HUES48 (cell line): ENCODE results near the gene SLC35F4.

Experiments
- H3K27ac ChIP-seq: one replicate; pipeline ENCODE4 v1.7.0; 2013; ENCODE audit warnings: low read depth, low read length, inconsistent platforms
- H3K27me3 ChIP-seq: 2 replicates; pipeline ENCODE4 v1.6.1; 2013; ENCODE audit warnings: mild to moderate bottlenecking, low read length; ENCODE audit not compliant: control insufficient read depth, insufficient read depth
- H3K36me3 ChIP-seq: 2 replicates; pipeline ENCODE4 v1.6.1; 2013; ENCODE audit warnings: low read length; ENCODE audit not compliant: control insufficient read depth, insufficient read depth
- H3K4me1 ChIP-seq: 2 replicates; pipeline ENCODE4 v1.6.1; 2013; ENCODE audit warnings: mild to moderate bottlenecking, low read length; ENCODE audit not compliant: control insufficient read depth, insufficient read depth
- H3K4me3 ChIP-seq: 2 replicates; pipeline ENCODE4 v1.5.1; 2013; ENCODE audit warnings: mild to moderate bottlenecking, low read depth, low read length
- H3K9ac ChIP-seq: 2 replicates; pipeline ENCODE4 v1.6.1; 2013; ENCODE audit warnings: mild to moderate bottlenecking, low read depth, low read length, moderate library complexity
- H3K9me3 ChIP-seq: 2 replicates; pipeline ENCODE4 v1.6.1; 2013; ENCODE audit warnings: low read length; ENCODE audit not compliant: control insufficient read depth, insufficient read depth

The SLC35F4 gene

DNA sequence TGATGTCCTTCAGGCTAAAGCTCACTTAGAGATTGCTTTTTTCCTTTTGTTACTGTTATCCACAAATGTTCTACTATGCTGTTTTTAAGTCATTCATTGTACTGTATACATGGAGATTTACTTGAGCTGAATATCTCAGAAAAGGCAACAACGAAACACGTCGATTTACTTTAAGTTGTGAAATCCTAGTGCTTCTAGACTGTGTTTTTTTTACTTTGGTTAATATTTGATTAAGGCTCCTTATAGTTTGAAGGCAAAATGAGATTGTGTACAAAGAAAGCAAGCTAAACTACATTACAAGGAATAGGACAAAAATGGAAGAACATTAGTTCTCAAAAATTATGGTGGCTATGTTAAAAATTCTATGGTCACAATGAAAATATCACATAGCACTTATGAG lies 114.5 kb downstream of the SLC35F4 start:
- Histone ChIP-seq H3K4me1 (no peaks in the 10 kb centered on the region), H3K36me3 (no peaks in the 10 kb centered on the region), H3K9me3 (no peaks in the 10 kb centered on the region), H3K27ac (no peak overlapping the region), H3K9ac (no peak overlapping the region), H3K27me3 (no peaks in the 10 kb centered on the region), H3K4me3 (no peak overlapping the region)

DNA sequence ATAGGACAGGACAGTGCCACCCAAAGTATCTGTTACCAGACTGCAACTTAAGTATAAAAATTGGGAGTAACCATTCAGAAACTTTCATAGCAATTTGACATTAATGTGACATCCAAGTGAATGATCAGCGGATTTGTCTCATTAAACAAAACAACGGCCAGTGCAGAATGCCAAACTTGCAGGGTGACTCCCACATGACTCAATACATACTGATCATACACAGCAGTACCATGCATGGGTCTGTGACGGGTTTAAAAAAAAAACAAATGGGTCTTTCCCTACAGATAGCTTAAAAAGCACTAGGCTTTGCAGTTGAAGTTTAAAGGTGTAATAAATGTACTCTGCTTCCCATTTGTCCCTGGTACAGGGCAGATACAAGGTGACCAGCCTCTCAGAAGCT lies 116.6 kb downstream of the SLC35F4 start:
- no peak overlapping the region for H3K27ac ChIP-seq
- H3K9ac ChIP-seq: no peak overlapping the region
- no peaks in the 10 kb centered on the region for H3K4me1 ChIP-seq
- H3K27me3 ChIP-seq: no peaks in the 10 kb centered on the region
- no peaks in the 10 kb centered on the region for H3K36me3 ChIP-seq
- H3K9me3 ChIP-seq: no peaks in the 10 kb centered on the region
- H3K4me3 ChIP-seq: no peak overlapping the region

DNA sequence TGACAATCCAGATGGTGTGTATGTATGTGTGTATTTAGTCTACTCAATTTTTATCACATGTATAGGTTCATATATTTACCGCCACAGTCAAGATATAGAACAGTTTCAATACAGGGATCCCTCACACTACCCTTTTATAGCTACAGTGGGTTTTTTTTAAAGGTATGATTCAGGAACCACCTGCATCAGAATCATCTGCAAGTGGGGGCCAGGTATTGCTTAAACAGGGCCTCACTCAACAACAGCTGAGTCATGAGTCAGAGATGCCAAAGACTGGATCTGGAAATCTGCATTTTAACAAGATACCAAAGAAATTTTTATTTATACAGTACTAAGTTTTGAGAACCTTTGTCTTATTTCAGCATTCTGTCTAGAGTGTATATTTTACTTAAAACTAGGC lies 117.6 kb downstream of the SLC35F4 start:
- no peaks in the 10 kb centered on the region for H3K4me1 ChIP-seq

DNA sequence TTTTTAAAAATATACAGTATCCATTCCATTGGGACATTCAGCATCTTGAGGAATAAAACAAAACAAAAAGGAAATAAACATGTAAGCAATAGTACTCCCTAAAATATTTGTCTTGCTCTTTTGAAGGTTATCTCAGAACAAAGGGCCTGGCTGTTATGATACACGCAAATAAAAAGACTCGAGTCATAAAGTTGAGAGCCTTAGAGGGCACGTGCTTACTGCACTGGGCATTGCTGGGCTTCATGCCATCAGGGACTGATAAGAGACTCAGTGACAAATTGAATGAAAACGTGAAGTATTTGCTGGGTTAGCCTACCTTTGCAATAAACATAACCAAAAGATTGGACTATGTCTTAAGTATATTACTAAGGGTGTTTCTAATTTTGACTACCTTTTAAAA lies 118.9 kb downstream of the SLC35F4 start:
- no peaks in the 10 kb centered on the region for H3K9me3 ChIP-seq
- H3K27me3 ChIP-seq: no peaks in the 10 kb centered on the region
- no peak overlapping the region for H3K9ac ChIP-seq
- H3K4me3 ChIP-seq: no peak overlapping the region
- no peaks in the 10 kb centered on the region for H3K36me3 ChIP-seq
- H3K4me1 ChIP-seq: no peaks in the 10 kb centered on the region
- no peak overlapping the region for H3K27ac ChIP-seq

More for the DNA sequence above, 117.6 kb downstream of the SLC35F4 start:
- Histone ChIP-seq H3K9ac (no peak overlapping the region), H3K9me3 (no peaks in the 10 kb centered on the region), H3K27ac (no peak overlapping the region), H3K36me3 (no peaks in the 10 kb centered on the region), H3K4me3 (no peak overlapping the region), H3K27me3 (no peaks in the 10 kb centered on the region)

DNA sequence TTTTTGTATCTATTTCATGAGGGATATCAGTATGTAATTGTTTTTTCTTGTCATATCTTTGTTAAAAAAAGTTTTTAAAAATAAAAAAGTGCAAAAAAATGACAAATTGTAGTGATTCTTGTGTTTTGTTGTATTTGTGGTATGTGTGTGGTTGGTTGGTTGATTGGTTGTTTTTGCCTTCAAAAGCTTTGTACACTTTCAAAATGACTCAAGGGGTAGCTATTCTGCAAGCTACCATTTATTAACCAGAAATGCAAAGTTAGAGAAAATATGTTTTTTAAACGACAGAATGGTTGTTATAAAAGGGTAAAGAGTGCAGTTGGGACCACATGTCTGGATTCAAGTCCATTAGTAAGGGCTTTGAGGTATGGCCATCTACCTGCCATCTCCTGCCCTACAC lies 119.3 kb downstream of the SLC35F4 start:
- Histone ChIP-seq H3K27me3 (no peaks in the 10 kb centered on the region), H3K4me3 (no peak overlapping the region), H3K4me1 (no peaks in the 10 kb centered on the region), H3K9ac (no peak overlapping the region), H3K27ac (no peak overlapping the region), H3K9me3 (no peaks in the 10 kb centered on the region), H3K36me3 (no peaks in the 10 kb centered on the region)

DNA sequence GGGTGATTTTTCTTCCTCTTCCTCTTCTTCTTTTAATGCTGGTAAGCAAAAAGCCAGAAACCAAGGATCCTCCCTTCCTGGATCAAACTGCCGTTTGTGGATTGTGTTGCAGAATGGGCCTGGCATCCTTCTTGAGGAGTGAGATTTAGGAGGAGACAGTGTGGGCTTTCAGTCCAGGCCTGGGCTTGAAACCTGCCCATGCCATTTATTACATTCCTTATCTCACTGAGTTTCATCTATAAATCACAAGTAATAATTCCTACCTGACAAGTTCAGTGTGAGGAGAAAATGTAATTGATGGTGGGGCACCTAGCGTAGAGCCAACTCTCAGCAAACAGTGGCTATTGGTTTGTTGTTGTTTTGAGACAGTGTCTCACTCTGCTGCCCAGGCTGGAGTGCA lies 126.4 kb downstream of the SLC35F4 start:
- no peaks in the 10 kb centered on the region for H3K9me3 ChIP-seq
- H3K9ac ChIP-seq: no peak overlapping the region
- peaks cover 9% of the 10 kb centered on the region for H3K4me1 ChIP-seq
- no peak overlapping the region for H3K4me3 ChIP-seq
- no peak overlapping the region for H3K27ac ChIP-seq
- H3K36me3 ChIP-seq: no peaks in the 10 kb centered on the region
- no peaks in the 10 kb centered on the region for H3K27me3 ChIP-seq

DNA sequence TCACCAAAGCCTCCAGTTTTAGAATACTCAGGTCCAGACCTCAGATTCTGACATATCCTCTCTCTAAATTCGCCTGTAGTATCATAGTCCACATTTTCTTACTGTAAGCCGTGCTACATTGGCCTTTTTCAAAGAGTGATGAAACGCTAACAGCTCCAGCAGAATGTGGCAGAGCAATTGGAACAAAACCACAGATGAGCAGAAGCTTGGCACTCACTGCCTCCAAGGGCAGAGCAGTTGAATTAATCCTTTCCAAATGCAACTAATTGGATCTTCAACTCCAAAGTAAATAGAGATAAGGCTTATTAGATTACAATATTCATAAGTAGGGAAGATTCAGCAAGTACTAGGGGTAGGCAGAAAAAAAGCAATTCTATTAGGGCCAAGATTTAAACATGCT lies 128.3 kb downstream of the SLC35F4 start:
- H3K4me3 ChIP-seq: no peak overlapping the region
- no peaks in the 10 kb centered on the region for H3K9me3 ChIP-seq
- no peaks in the 10 kb centered on the region for H3K27me3 ChIP-seq

DNA sequence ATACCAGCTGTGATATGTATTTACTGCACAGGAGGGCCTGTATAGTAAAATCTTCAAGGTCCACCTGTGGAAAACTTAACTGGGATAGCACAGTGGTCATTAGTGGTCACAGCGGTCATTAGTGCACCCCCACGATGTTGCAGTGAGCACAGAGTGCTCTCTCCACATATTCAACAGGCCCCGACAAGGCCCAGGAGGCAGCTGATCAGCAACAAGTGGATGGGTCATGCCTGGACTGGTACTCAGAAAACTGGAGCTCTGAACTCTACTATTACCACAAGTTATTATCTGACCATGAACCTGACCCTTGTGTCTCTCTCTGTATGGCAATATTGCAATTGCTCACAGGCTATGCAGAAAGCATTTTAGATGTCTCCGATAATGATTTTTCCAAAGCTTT lies 129.5 kb downstream of the SLC35F4 start:
- Histone ChIP-seq H3K36me3 (no peaks in the 10 kb centered on the region), H3K4me1 (peaks cover 9% of the 10 kb centered on the region), H3K9ac (no peak overlapping the region), H3K9me3 (no peaks in the 10 kb centered on the region), H3K27ac (no peak overlapping the region), H3K27me3 (no peaks in the 10 kb centered on the region), H3K4me3 (no peak overlapping the region)

More for the DNA sequence above, 128.3 kb downstream of the SLC35F4 start:
- Histone ChIP-seq H3K27ac (no peak overlapping the region), H3K36me3 (no peaks in the 10 kb centered on the region), H3K4me1 (peaks cover 9% of the 10 kb centered on the region), H3K9ac (no peak overlapping the region)

DNA sequence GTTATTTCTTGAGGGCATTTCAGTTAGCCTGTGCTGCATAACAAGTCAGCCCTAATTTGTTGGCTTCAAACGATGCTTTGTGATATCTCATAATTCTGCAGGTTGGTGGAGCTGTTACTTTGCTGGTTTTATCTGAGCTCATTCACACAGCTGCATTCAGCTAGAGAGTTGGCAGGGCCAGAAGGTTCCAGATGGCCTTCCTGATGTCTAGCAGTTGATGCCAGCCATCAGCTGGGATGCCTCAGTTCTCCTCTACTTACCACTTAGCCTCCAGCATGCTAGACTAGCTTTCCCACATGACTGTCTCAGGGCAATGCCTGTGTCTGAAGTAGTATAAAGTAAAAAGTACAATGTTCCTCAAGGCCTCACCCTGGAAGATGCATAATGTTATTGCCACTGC lies 130.6 kb downstream of the SLC35F4 start:
- H3K36me3 ChIP-seq: no peaks in the 10 kb centered on the region
- no peak overlapping the region for H3K4me3 ChIP-seq
- no peak overlapping the region for H3K9ac ChIP-seq
- no peak overlapping the region for H3K27ac ChIP-seq
- no peaks in the 10 kb centered on the region for H3K27me3 ChIP-seq
- H3K4me1 ChIP-seq: peaks cover 9% of the 10 kb centered on the region
- no peaks in the 10 kb centered on the region for H3K9me3 ChIP-seq

DNA sequence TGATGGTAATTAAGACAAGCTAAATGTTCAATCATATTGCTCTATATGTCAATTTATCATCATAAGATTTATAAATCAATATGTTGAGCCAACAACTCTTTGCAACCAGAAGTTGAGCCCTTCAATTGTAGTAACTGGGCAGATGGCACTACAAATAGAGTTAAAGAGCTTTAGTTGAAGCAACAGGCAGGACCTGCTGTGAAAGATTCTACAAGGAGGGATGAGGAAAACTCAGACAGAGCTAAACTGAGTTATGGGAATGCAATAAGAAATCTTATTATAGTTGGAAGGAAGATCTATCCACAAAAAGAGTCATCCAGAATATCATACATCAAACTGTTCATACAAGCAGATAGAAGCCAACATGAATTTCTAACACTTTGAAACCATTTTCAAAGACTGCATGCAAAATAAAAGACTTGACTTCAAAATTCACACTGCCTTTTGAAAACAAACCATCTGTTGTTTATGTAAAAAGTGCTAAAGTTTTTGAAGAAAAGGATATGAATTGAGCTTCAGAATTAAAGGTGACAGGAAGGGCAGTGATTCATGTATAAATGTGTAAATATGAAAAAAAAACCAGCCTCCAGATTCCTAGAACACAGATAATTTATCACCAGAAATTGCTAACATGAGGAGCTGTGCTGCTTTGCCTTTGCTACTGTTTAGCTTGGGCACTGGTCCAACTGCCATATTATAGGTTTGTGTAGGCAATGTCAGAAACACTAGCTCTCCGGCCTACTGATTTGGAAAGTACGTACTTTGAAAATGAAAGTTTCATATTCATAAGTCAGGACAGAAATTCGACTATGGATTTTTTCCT lies 133.2 kb downstream of the SLC35F4 start:
- Histone ChIP-seq H3K9me3 (no peaks in the 10 kb centered on the region), H3K9ac (no peak overlapping the region), H3K27ac (no peak overlapping the region), H3K36me3 (no peaks in the 10 kb centered on the region), H3K27me3 (no peaks in the 10 kb centered on the region), H3K4me3 (no peak overlapping the region), H3K4me1 (peaks cover 11% of the 10 kb centered on the region)

DNA sequence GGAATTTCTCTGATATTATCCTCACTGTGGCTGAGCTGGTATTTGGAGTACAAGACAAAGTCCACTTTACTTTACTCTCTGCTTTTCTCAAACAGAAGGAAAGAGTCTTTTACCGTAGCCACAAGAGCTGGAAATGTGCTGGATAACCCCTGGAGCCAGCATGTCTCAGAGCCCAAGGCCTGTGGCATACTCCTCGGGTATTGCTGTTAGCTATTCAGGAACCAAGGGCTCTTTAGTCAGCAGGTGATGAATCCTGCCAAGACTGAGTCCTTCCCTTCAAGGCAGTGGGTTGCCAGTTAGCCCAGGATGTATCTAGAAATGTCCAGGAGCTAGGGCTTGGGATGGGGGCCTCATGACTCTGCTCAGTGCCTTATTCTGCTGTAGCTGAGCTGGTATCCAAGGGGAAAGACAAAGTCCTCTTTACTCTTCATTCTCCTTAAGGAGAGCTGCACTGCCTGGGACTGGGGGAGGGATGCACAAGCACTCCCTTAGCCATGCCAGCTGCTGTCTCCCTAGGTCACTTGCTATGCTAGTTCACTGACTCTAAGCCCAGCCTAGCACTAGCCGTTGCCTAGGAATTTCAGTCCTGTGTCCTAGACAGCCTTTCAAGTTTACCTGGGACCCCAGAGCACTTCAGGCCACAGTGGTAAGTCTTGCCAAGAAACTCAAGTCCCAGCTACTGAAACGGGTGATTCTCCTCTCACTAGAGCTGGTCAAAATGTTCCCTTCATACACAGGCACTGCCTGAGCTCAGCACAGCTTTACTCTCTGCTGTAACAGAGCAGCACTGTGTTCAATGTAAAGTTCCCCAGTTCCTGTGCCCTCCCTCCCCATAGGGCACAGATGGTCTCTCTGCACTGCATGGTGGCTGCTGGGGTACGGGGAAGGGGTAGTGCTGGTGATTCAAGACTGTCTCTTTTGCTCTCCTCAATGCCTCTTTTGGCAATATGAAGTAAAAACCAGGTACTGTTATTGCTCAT lies 136.4 kb downstream of the SLC35F4 start:
- no peaks in the 10 kb centered on the region for H3K36me3 ChIP-seq

More for the DNA sequence above, 136.4 kb downstream of the SLC35F4 start:
- Histone ChIP-seq H3K4me3 (no peak overlapping the region), H3K4me1 (peaks cover 11% of the 10 kb centered on the region), H3K9me3 (no peaks in the 10 kb centered on the region), H3K27ac (no peak overlapping the region), H3K27me3 (no peaks in the 10 kb centered on the region), H3K9ac (no peak overlapping the region)
